Stomach (tissue), 4 donors: ENCODE results near the gene FASTK.
"Not testable (repeated sequence)": the region's sequence is repeated elsewhere in the genome, so short reads cannot be mapped to it uniquely, and the experiment has no call there.

Source experiments
- CTCF ChIP-seq, 7 experiments: fragments of 450-650 bp in 4 of 7; fragments of 200-600 bp in 3 of 7; sonication (generic) in 3 of 7; IDR thresholded peaks; one replicate each; pipeline ENCODE4 v1.5.1; 2016 to 2019; ENCODE audit warnings: antibody characterized with exemption in 7 of 7, control low read depth in 2 of 7, mild to moderate bottlenecking in 1 of 7
- EP300 ChIP-seq: sonication (generic); formaldehyde crosslinking; IDR thresholded peaks from one replicate; pipeline ENCODE4 v1.6.1; 2017; ENCODE audit warnings: antibody characterized with exemption
- POLR2A ChIP-seq, 4 donors: fragments of 450-650 bp; IDR thresholded peaks; one replicate each; pipeline ENCODE4 v1.6.1; 2016; ENCODE audit warnings: antibody characterized with exemption in 4 of 4, control low read depth in 2 of 4, mild to moderate bottlenecking in 1 of 4, moderate library complexity in 1 of 4
- POLR2AphosphoS5 ChIP-seq, 3 donors: sonication (generic); formaldehyde crosslinking; IDR thresholded peaks; one replicate each; pipeline ENCODE4 v1.6.1; 2016; ENCODE audit warnings: antibody characterized with exemption in 3 of 3

GRCh38 chr7:151027728-151028130 is 52.9 kb downstream of the FASTK start:
- TF ChIP-seq CTCF, POLR2A, POLR2AphosphoS5 (IDR thresholded peaks at IDR 0.05): not testable (repeated sequence)
- peak; percentile 10 for TF ChIP-seq EP300
